NCI-H187 (cell line): ENCODE results near the gene PPP1R1C.

Experiments used
- DNase-seq, 2 experiments: peaks; one replicate each; lab custom pipeline; 2025; lab: John Stamatoyannopoulos, UW

PPP1R1C gene

DNA sequence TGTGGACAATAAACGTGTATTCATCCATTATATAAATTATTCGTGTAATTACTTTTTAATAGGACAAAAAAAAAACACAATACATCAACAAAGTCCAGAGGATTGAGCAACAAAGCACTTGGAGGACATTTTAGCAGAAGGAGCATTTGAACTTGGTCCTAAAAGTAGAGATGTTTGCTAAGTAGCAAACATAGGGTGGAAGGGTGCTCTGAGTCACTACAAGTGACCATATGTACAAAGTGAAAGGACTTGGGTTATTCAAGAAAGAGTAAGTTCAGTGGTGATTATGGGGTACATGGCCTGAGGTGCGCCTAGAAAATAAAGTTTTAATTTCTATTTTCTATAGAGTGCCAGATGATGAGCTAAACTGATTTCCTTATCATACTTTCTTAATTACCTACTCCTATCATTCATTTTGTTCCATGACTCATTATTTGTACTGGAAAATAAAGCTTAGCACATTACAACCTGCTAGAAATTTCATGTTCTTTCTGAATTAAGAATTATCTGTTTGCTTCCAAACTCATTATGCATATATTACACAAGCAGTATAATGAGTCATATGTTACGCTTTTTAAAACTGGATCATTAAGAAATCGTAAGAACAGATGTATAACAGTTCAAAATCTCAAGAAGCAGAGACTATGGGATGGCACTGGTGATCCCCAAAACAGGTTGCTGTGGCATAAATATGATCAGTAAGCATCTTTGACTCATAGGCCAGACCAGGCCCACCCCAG is 13.1 kb upstream of the PPP1R1C start:
- DNase-seq, result no peak

GRCh38 chr2:181973171-181973783 is 12.4 kb upstream of the PPP1R1C start:
- no peak for DNase-seq

- DNase-seq, result no peak
Observed at GRCh38 chr2:181977661-181978350, 7.8 kb upstream of the PPP1R1C start.

DNA sequence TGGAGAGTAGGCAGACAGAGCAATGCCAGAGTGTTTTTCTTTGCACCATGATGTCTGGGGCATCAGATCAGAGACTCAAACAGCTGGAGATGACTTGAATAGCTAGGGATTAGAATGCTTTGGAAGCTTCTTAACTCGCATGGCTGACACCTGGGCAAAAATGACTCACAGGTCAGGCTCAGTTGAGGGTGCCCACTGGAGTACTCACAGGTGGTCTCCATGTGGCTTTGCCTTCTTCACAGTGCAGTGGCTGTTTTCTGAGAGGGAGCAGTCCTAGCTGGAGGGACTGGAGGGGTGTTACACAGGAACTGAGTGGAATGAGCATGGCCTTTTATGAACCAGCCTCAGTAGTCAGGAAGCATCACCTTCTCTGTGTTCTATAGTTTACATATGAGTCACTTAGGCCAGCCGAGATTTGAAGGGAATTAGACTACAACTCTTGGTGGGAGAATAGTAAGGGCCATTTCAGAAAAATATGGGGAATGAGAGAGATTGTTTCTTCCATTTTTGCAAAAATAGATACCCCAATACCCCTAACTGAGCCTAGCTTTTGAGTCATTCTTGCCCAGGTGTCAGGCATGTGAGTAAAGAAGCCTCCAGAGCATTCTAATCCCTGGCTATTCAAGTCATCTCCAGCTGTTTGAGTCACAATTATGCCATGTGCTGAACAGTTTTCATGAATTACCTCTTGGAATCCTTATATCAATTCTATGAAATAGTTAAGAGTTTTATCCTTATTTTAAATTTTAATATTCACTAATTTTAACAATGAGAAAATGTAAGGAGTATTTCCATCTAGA is 7.1 kb upstream of the PPP1R1C start:
- DNase-seq, result no peak

DNA sequence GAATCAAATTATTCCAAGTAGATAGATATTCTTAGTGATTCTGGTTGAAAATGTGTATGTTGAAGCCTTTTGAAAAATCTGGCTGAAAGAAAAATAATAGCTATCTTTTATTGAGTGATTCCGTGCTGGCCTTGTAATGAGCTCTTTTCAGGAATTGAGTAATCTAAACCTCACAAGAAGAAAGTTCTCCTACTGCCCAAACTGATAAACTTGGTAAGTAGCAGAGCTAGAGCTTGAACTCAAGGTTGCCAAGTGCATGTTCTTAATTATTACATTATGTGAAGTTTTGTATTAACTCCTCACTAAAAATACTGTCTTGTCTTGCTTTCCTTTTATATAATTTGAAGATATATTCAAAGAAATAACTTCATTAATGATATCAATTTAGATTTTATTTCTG is 1.6 kb upstream of the PPP1R1C start:
- DNase-seq, result no peak

DNA sequence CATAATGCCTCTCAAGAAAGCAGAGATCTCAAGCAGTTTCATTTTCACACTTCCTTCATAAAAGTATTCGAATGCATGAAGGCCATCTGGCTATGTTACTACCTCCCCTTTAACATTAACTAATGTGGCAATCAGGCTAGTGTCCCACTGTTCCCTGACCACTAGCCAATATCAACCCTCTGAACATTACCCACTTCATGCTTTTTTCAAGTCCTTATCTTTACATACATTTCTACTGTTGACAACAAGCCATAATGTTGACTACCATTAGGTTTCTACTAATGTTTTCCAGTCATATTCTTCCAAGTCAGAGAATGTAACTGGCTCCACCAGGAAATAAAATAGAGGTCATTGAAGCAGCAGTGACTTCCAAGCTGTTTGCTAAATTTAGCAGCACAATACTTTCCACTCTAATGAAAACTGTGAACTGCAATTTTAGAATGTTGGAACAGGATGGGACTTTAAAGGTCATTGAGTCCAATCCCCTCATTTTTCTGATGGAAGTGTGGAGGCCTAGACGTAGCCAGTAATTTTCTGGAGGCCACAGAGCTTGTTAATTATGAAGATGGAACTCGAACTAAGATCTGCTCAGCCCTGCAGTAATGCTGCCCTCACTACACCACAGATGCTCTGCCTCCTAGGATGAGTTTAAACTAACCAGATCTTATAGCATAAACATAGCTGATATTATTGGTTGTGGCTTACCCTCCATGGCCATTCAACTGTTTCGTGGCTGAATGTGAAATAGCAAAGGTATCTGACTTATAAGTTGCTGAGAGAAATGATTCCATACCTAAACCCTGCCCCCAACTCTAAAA is 630 bp upstream of the PPP1R1C start:
- no peak for DNase-seq

DNA sequence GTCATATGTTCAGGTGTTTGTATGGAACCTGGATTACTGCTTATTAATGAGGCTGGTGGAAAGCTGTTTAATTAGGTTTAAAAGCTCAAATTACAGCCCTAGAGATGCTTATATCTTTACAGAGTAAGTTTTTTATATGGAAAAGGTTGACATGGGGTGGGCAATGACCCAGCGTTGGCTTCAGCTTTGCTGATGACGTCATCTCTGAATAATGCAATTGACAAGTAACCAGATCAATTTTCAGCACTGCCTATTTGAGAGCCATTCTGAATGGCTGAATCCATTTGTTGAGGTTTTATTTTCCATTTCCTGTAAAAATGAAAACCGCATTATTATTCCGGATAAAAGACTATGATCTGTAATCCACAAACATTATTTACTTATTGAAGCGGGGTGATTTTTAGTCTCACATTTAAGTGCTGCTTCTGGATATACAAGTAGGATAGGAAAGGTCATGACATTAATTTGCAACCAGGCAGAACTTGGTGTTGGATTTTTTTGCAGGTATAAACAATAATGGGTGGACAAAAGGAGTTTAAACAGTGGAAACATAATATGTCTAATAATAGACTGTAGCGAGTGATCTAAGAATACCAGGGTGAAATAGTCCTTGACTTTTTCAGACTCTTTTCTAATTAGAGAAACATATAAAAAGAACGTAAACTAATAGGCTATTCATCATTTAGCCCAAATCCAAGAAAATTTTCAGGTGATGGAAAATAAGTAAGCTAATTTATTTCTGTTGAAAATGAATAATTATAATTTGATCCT is 2.7 kb downstream of the PPP1R1C start:
- no peak for DNase-seq

DNA sequence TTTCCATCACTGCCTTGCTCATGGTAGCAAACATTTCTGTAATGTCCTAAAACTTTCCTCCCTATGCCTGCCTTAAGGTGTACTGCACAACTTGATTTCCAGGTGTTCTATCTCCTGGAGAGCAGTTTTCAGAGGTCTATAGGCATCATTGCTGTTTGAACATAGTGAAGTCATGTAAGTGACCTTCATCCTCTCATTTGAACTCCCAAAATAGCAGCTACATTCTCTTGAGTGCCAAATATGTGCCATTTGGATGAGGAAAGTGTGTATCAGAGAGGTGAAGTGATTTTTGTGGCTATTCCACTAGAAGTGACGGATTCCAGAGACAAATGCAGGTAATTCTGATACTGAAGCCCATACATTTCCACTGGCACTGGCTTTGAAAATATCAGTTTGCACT is 3.4 kb downstream of the PPP1R1C start:
- no peak for DNase-seq

DNA sequence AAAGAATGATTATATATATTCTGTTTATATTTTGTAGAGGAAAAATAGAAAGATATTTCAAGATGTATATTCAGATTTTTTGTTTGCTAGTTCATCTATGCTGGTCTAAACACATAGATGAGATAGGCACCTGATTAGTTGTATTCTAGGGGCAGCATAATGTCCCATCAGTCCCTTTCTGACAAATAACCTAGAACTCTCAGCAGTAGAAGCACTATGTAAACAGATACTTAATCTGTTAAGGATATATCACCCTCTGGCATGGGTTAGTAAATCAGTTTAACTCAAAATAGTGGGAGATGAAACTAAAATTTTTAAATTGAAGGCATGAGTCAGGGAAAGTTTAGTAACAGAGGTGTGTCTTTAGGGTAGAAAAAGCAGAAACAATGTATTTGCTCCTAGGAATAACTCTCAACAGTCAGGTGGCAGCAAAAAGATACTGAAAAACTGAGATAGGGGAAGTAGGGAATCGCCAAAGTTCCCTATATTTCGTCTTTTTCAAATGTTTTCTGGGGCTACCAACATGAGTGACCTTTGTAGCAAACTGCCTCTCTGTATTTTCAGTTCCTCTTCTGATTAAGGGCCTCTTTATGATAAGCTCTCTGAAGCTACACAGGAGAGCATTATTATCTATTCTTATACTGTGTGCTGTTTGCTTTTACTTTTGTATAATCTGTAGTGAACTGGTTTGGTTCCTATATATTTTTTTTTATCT is 5.7 kb downstream of the PPP1R1C start:
- DNase-seq, result no peak

DNA sequence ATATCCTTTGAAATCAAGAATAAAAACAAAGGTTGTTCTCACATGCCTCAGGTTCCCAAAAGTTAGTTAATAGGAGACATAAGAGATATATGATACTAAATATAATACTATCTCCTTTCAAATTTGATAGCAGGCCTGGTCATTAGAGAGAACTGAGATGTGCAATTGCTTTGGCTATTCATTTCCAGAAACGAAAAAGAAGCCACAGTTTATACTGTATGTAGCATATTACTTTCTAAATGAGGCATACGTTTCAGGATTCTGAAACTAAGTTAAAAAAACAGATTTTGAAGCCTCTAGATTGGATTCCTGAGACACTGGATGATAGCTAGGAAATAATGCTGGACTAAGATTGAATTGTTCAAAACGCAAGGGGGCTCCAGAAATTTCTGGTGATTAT is 7.1 kb downstream of the PPP1R1C start:
- no peak for DNase-seq

DNA sequence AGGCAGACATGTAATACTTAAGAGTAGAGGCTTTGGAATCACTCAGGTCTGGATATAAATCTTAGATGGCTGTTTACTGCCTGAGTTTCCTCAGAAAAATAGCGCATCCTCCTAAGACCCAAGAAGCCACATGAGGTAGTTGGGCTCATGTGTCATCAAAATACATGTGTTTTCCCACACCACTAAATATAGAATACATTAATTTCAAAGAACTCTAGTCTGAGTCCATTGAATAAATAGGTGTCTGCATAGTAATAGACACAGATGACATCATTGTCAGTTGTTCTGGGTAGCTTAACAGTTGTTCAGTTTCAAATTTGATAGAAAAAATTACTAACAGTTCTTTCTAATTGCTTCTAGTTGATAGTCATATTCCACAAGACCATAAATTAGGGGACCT is 9.6 kb downstream of the PPP1R1C start:
- DNase-seq, result no peak

- DNase-seq, result no peak
Observed at GRCh38 chr2:181998041-181998835, 12.6 kb downstream of the PPP1R1C start.

GRCh38 chr2:181998891-181999654 is 13.4 kb downstream of the PPP1R1C start:
- DNase-seq, result peak in 1 of 2 experiments; percentile 17

- DNase-seq, result no peak
Observed at GRCh38 chr2:181999911-182000310, 14.3 kb downstream of the PPP1R1C start.

DNA sequence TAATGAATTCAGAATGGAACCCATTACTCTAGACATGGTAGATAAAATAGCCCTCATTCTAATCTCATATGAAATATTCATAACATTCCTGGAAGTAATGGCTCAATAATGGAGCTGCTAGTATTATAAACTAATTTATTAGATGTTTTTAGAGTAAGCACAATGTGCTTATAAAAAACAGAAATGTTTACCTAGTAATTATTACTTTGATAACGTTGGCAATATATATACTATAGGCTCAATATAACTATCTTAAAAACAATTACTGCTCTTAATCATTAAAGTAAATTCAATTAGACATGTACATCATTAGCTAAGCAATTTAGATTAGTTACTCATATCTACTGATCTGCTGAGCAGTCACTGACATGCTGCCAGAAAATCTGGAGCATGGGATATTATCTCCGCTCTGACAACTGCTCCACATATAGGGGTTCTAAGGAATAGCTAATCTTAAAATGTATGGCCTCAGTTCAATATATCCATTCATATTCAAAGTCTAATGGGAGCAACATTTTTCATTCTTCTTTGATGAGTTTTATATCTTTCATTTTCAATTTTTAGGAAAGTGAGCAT is 19.4 kb downstream of the PPP1R1C start:
- DNase-seq, result no peak

DNA sequence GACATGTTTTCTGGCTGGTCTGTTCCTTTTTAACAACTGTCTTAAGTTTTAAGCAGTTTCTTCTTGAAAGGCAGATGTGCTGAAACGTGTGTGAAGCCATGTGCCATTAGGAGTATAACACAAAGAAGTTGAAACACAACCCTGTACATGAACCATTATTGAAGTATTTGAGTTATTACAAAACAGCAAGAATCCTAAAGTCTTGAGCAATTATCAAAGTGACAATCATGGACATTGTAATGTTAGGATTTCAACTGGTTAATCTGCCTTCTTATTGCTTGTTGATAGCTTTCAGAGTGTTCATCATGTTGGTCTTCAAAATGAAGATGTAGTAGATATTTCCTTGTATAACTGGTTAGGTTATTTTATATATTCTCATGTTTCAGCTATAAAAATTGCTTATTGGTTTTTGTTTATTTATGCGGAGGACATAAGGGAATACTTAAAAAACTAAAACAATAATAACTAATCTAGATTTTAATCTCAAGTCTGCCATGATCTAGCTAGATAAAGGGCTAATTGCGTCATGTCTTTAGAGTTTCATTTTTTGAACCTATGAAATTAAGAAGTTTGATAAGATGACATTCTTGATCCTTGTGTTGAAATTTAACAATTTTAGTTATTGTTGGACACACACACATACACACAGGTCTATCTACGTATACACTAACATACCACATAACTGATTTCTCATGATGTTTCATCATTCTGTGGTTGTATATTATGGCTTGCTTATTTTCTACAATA is 21.1 kb downstream of the PPP1R1C start:
- DNase-seq, result no peak

DNA sequence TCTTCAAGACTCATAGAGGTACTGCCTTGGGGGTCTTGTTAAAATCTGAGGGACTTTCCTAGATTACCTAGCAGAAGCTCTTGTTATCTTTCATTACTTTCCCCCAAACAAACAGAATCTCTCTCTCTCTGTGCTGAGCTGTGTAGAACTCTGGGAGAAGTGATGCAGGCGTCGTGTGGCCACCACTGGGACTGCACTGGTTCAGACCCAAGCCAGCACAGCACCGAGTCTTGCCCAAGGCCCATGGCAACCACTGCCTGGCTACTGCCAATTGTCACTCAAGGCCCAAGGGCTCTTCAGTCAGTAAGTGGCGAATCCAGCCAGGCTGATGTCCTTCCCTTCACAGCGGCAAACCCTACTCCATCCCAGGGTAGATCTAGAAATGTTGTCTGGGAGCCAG is 28.6 kb downstream of the PPP1R1C start:
- no peak for DNase-seq
